ENCODE data around the gene CLASP2.
"Not testable (repeated sequence)": the region's sequence is repeated elsewhere in the genome, so short reads cannot be mapped to it uniquely, and the experiment has no call there.

The CLASP2 gene

GRCh38 chr3:33658621-33658990 is 59.4 kb downstream of the CLASP2 start:
- no peak for TF ChIP-seq CTCF (IDR thresholded peaks at IDR 0.05; ENCODE audit: extremely low read depth, insufficient read depth, missing control alignments)
- DNase-seq (ENCODE audit: low spot score) = no peak
- in situ Hi-C loops (cut with MboI; ENCODE audit: low pct_unique_long_range_greater_than_20kb, low sequenced_read_pairs, unreplicated experiment) = no loop called here

GRCh38 chr3:33658039-33658438 is 60.0 kb downstream of the CLASP2 start:
- TF ChIP-seq CTCF (IDR thresholded peaks at IDR 0.05; ENCODE audit: extremely low read depth, insufficient read depth, missing control alignments) = no peak
- no peak for DNase-seq (ENCODE audit: low spot score)
- in situ Hi-C loops (cut with MboI; ENCODE audit: low pct_unique_long_range_greater_than_20kb, low sequenced_read_pairs, unreplicated experiment) = no loop called here

GRCh38 chr3:33652736-33653135 is 65.3 kb downstream of the CLASP2 start:
- in situ Hi-C loops (cut with MboI; ENCODE audit: low pct_unique_long_range_greater_than_20kb, low sequenced_read_pairs, unreplicated experiment) = no loop called here
- no peak for DNase-seq (ENCODE audit: low spot score)
- TF ChIP-seq CTCF (IDR thresholded peaks at IDR 0.05; ENCODE audit: extremely low read depth, insufficient read depth, missing control alignments) = no peak

- DNase-seq (ENCODE audit: low spot score); in situ Hi-C loops (cut with MboI; ENCODE audit: low pct_unique_long_range_greater_than_20kb, low sequenced_read_pairs, unreplicated experiment): not testable (repeated sequence)
Observed at GRCh38 chr3:33651101-33651500, 67.0 kb downstream of the CLASP2 start.

GRCh38 chr3:33650495-33650894 is 67.6 kb downstream of the CLASP2 start:
- no peak for TF ChIP-seq CTCF (IDR thresholded peaks at IDR 0.05; ENCODE audit: extremely low read depth, insufficient read depth, missing control alignments)
- no peak for DNase-seq (ENCODE audit: low spot score)
- in situ Hi-C loops (cut with MboI; ENCODE audit: low pct_unique_long_range_greater_than_20kb, low sequenced_read_pairs, unreplicated experiment) = no loop called here

- in situ Hi-C loops (cut with MboI; ENCODE audit: low pct_unique_long_range_greater_than_20kb, low sequenced_read_pairs, unreplicated experiment) = no loop called here
- TF ChIP-seq CTCF (IDR thresholded peaks at IDR 0.05; ENCODE audit: extremely low read depth, insufficient read depth, missing control alignments) = no peak
- DNase-seq (ENCODE audit: low spot score) = no peak
Observed at GRCh38 chr3:33648793-33649192, 69.3 kb downstream of the CLASP2 start.

GRCh38 chr3:33646406-33646805 is 71.6 kb downstream of the CLASP2 start:
- DNase-seq (ENCODE audit: low spot score) = no peak
- no peak for TF ChIP-seq CTCF (IDR thresholded peaks at IDR 0.05; ENCODE audit: extremely low read depth, insufficient read depth, missing control alignments)
- in situ Hi-C loops (cut with MboI; ENCODE audit: low pct_unique_long_range_greater_than_20kb, low sequenced_read_pairs, unreplicated experiment) = no loop called here
